ENCODE measurements around the gene OLIG1.

DNA sequence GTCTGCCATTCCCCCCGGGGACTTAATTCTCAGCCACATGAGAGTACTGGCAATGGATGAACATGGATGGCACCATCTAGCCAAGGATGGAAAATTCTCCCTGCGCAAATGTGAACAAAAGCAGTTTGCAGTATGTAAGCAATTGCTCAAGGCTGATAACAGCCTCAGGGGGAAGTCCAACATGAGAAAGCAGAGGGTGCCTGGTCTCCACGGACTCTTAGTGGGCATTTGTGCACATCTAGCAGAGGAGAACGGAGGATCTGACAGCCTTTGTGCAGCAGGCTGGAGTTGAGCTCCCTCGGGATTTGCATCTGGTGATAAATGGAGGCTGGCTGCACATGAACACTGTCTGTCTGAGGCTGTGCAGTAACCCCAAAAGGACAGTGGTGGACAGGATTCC is 13.9 kb upstream of the OLIG1 start:
- TF ChIP-seq EP300 (IDR thresholded peaks at IDR 0.05; ENCODE audit: borderline replicate concordance in 1 of 2, low read depth in 1 of 2, low read length in 1 of 2) (no peak), POLR2AphosphoS5 (IDR thresholded peaks at IDR 0.05; ENCODE audit: low read depth, low read length) (no peak), TCF12 (IDR thresholded peaks at IDR 0.05) (no peak), NFIC (IDR thresholded peaks at IDR 0.05; ENCODE audit: borderline replicate concordance) (no peak), CHD2 (IDR thresholded peaks at IDR 0.05; ENCODE audit: low read length, partially characterized antibody) (no peak), GATA2 (CRISPR knock-in tag; IDR thresholded peaks at IDR 0.05) (no peak), EZH2phosphoT487 (IDR thresholded peaks at IDR 0.05; ENCODE audit: borderline replicate concordance, low read depth) (no peak)
- TF ChIP-seq, protein P1, sequence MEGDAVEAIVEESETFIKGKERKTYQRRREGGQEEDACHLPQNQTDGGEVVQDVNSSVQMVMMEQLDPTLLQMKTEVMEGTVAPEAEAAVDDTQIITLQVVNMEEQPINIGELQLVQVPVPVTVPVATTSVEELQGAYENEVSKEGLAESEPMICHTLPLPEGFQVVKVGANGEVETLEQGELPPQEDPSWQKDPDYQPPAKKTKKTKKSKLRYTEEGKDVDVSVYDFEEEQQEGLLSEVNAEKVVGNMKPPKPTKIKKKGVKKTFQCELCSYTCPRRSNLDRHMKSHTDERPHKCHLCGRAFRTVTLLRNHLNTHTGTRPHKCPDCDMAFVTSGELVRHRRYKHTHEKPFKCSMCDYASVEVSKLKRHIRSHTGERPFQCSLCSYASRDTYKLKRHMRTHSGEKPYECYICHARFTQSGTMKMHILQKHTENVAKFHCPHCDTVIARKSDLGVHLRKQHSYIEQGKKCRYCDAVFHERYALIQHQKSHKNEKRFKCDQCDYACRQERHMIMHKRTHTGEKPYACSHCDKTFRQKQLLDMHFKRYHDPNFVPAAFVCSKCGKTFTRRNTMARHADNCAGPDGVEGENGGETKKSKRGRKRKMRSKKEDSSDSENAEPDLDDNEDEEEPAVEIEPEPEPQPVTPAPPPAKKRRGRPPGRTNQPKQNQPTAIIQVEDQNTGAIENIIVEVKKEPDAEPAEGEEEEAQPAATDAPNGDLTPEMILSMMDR (IDR thresholded peaks at IDR 0.05) = no peak
- TF ChIP-seq, protein P2, sequence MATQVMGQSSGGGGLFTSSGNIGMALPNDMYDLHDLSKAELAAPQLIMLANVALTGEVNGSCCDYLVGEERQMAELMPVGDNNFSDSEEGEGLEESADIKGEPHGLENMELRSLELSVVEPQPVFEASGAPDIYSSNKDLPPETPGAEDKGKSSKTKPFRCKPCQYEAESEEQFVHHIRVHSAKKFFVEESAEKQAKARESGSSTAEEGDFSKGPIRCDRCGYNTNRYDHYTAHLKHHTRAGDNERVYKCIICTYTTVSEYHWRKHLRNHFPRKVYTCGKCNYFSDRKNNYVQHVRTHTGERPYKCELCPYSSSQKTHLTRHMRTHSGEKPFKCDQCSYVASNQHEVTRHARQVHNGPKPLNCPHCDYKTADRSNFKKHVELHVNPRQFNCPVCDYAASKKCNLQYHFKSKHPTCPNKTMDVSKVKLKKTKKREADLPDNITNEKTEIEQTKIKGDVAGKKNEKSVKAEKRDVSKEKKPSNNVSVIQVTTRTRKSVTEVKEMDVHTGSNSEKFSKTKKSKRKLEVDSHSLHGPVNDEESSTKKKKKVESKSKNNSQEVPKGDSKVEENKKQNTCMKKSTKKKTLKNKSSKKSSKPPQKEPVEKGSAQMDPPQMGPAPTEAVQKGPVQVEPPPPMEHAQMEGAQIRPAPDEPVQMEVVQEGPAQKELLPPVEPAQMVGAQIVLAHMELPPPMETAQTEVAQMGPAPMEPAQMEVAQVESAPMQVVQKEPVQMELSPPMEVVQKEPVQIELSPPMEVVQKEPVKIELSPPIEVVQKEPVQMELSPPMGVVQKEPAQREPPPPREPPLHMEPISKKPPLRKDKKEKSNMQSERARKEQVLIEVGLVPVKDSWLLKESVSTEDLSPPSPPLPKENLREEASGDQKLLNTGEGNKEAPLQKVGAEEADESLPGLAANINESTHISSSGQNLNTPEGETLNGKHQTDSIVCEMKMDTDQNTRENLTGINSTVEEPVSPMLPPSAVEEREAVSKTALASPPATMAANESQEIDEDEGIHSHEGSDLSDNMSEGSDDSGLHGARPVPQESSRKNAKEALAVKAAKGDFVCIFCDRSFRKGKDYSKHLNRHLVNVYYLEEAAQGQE (IDR thresholded peaks at IDR 0.05; ENCODE audit: low read depth, low read length) = no peak

Data from SK-N-SH (cell line).